Ovary (tissue), 9 donors: ENCODE results near the gene WFDC5. TPM values are rescaled to one million over a fixed set of nuclear protein-coding genes. Genes with fewer than 3 reads are reported as not detected.
"Not testable (repeated sequence)": the region's sequence is repeated elsewhere in the genome, so short reads cannot be mapped to it uniquely, and the experiment has no call there.

ENCODE experiments used
- DNase-seq, 5 donors: peaks; one replicate each; pipeline ENCODE4 v3.0.0-alpha.2; 2019 to 2020
- H3K27ac ChIP-seq, 2 donors: fragments of 200-600 bp; one replicate each; pipeline versions ENCODE4 v1.5.1 to v1.8.0; 2019 to 2022
- H3K27me3 ChIP-seq: fragments of 200-600 bp; one replicate; pipeline ENCODE4 v1.8.0; 2022
- H3K36me3 ChIP-seq: fragments of 200-600 bp; sonication (generic); one replicate; pipeline ENCODE4 v1.5.1; 2019
- H3K4me1 ChIP-seq: one replicate; pipeline ENCODE4 v1.8.1; 2013; ENCODE audit warnings: mild to moderate bottlenecking, moderate library complexity; ENCODE audit not compliant: insufficient read depth
- H3K4me3 ChIP-seq: fragments of 200-600 bp; sonication (generic); one replicate; pipeline ENCODE4 v1.5.1; 2017
- H3K9me3 ChIP-seq, 2 donors: fragments of 200-600 bp in 1 of 2; sonication (generic) in 1 of 2; one replicate each; pipeline versions ENCODE4 v1.5.1 to v1.8.1; 2013 to 2019; ENCODE audit warnings: mild to moderate bottlenecking in 1 of 2, moderate library complexity in 1 of 2
- CTCF ChIP-seq, 3 donors: fragments of 450-650 bp in 2 of 3; fragments of 200-600 bp in 1 of 3; IDR thresholded peaks; one replicate each; pipeline versions ENCODE4 v1.5.1 to v1.8.0; 2016 to 2022; ENCODE audit warnings: antibody characterized with exemption in 3 of 3, mild to moderate bottlenecking in 1 of 3
- EP300 ChIP-seq: sonication (generic); formaldehyde crosslinking; IDR thresholded peaks from one replicate; pipeline ENCODE4 v1.6.1; 2017; ENCODE audit warnings: antibody characterized with exemption
- POLR2A ChIP-seq: fragments of 450-650 bp; IDR thresholded peaks from one replicate; pipeline ENCODE4 v1.6.1; 2017; ENCODE audit warnings: antibody characterized with exemption, mild to moderate bottlenecking, moderate library complexity
- WGBS, 3 donors: extraction: QIAGEN DNeasy Blood & Tissue Kit in 1 of 3; methylation state at CpG; one replicate each; pipeline versions ENCODE4 v1.1.5 to v1.1.7; 2013 to 2017; 5-methylcytosine and 5-hydroxymethylcytosine counted together
- intact Hi-C, 4 donors: fragments of 100-400 bp; cut with DNase I; formaldehyde crosslinking; loops; one replicate each; pipeline versions ENCODE4 v1.11.0 to v1.15.1; 2022 to 2023
- polyA plus RNA-seq, 2 donors: library from polyadenylated mRNA; stranded (reverse); fragments of 200-250 nt in 1 of 2; fragments of 350-450 nt in 1 of 2; fragmentation: Illumina TruSeq in 1 of 2; extraction: RNeasy Lipid Tissue Mini Kit (QIAGEN cat#74804) in 1 of 2; gene quantifications; one replicate each; pipeline ENCODE4 v1.2.3, GENCODE V29; 2013 to 2014
- total RNA-seq, 7 donors: library from RNA; depleted of rRNA in 2 of 7; stranded (reverse); fragments of >200 nt in 2 of 7; fragmentation: NEBNext Ultra II Directional in 3 of 7; extraction: Animal tissue kit (Norgen Biotek cat#: 25700) in 3 of 7; gene quantifications; one replicate each; pipeline versions ENCODE4 v1.1.0 to v1.2.4, GENCODE V29; 2016 to 2023
- donor health status: DM: no; HTN: no; CAD: no; lungs with moderate emphysema.
- donor health status: DM: no; HTN: no; CAD: no.
- donor health status: Bipolar disorder and iron deficiency.
- donor health status: DM: yes; HTN: yes; CAD: no.
- donor health status: DM: no; HTN: no; CAD: no.
- donor health status: DM: yes; HTN: yes; CAD: no.

WFDC5 gene
- total and polyA plus RNA-seq, 9 donors, result not detected

GRCh38 chr20:45140836-45141235, 25.9 kb upstream of the WFDC5 start:
- TF ChIP-seq CTCF (IDR thresholded peaks at IDR 0.05) (no peak), EP300 (no peak), POLR2A (no peak)
- H3K27me3 ChIP-seq, result no peaks in the 10 kb centered on the region
- WGBS, 3 donors, result 61 to 64% (median 63%) methylated on average over 4 of the region's 4 CpGs

DNA sequence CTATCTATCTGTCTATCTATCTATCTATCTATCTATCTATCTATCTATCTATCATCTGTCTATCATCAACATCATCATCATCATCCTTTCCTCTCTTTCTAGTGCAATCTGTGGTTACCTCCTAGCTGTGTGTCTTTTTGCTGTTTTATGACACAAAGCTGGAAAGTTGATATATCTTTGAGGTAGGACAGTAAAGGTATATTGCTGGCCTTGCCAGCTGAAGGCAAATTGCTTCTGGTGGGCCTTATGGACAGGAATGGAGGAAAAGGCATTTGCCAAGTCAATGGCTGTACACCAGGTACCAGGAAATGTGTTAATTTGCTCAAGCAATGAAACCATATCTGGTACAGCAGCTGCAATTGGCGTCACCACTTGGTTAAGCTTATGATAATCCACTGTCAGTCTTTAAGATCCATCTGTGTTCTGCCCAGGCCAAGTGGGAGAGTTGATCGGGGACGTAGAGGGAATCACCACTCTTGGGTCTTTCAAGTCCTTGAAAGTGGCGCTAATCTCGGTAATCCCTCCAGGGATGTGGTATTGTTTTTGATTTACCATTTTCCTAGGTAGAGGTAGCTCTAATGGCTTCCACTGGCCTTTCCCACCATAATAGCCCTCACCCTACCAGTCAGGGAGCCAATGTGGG, 24.9 kb upstream of the WFDC5 start:
- H3K4me3 ChIP-seq, intact Hi-C loops, H3K27ac ChIP-seq, H3K4me1 ChIP-seq, H3K27me3 ChIP-seq, H3K36me3 ChIP-seq, H3K9me3 ChIP-seq, DNase-seq: not testable (repeated sequence)
- 85 to 96% (median 87%) methylated on average over 5 of the region's 5 CpGs for WGBS, 3 donors

More at GRCh38 chr20:45140836-45141235, 25.9 kb upstream of the WFDC5 start:
- DNase-seq, result no peak
- H3K9me3 ChIP-seq, result no peaks in the 10 kb centered on the region
- H3K4me3 ChIP-seq, result no peak overlapping the region
- no peak overlapping the region for H3K27ac ChIP-seq
- H3K36me3 ChIP-seq, result no peaks in the 10 kb centered on the region
- H3K4me1 ChIP-seq, result no peaks in the 10 kb centered on the region
- intact Hi-C loops, result no loop called here

GRCh38 chr20:45138561-45139300, 23.8 kb upstream of the WFDC5 start:
- DNase-seq, result no peak
- H3K27ac ChIP-seq, result no peak overlapping the region
- 34 to 42% (median 37%) methylated on average over 20 of the region's 20 CpGs for WGBS, 3 donors
- H3K4me1 ChIP-seq, result no peaks in the 10 kb centered on the region
- no peak for TF ChIP-seq EP300
- no peak for TF ChIP-seq POLR2A
- TF ChIP-seq CTCF (IDR thresholded peaks at IDR 0.05), result no peak
- H3K36me3 ChIP-seq, result no peaks in the 10 kb centered on the region
- no peaks in the 10 kb centered on the region for H3K27me3 ChIP-seq
- no peak overlapping the region for H3K4me3 ChIP-seq
- no peaks in the 10 kb centered on the region for H3K9me3 ChIP-seq
- intact Hi-C loops, result no loop called here

- WGBS, 3 donors, result 60 to 63% (median 61%) methylated on average over 2 of the region's 2 CpGs
- H3K27me3 ChIP-seq, result no peaks in the 10 kb centered on the region
- no peaks in the 10 kb centered on the region for H3K4me1 ChIP-seq
- H3K36me3 ChIP-seq, result no peaks in the 10 kb centered on the region
- H3K9me3 ChIP-seq, result no peaks in the 10 kb centered on the region
- no peak overlapping the region for H3K4me3 ChIP-seq
- DNase-seq, result no peak
- no peak overlapping the region for H3K27ac ChIP-seq
- intact Hi-C loops, result no loop called here
- no peak for TF ChIP-seq POLR2A
- TF ChIP-seq EP300, result no peak
- no peak for TF ChIP-seq CTCF (IDR thresholded peaks at IDR 0.05)
These were observed 21.9 kb upstream of the WFDC5 start for GRCh38 chr20:45136911-45137310.

DNA sequence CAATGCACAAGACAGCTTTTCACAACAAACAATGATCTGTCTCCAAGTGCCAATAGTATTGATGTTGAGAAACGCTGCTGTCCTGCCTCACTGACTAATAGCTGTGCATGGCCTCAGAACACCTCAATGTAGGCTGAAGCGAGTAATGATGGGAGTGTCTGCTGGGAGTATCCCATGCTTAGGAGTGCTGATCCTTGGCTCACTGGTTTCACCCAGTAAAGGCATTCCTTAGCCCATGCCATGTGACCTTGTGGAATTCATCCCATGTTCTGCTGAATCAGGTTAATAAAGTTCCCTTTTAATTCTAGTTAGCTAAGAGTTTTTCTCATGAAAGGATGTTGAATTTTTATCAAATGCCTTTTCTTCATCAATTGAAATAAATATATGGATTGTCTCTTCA, 13.1 kb upstream of the WFDC5 start:
- Histone ChIP-seq H3K4me3 (no peak overlapping the region), H3K9me3 (no peaks in the 10 kb centered on the region), H3K4me1 (no peaks in the 10 kb centered on the region), H3K36me3 (no peaks in the 10 kb centered on the region), H3K27ac (no peak overlapping the region), H3K27me3 (no peaks in the 10 kb centered on the region)
- 43 to 57% (median 44%) methylated on average over 2 of the region's 2 CpGs for WGBS, 3 donors
- DNase-seq, result no peak
- intact Hi-C loops, result no loop called here
- TF ChIP-seq POLR2A (no peak), CTCF (IDR thresholded peaks at IDR 0.05) (no peak), EP300 (no peak)
